Measurements from ENCODE around the gene CNTN1. TPM values are rescaled to one million over a fixed set of nuclear protein-coding genes. Genes with fewer than 3 reads are reported as not detected.

The CNTN1 gene
- total RNA-seq, 2 donors from 2014 or later: 0.16 to 0.19 TPM

DNA sequence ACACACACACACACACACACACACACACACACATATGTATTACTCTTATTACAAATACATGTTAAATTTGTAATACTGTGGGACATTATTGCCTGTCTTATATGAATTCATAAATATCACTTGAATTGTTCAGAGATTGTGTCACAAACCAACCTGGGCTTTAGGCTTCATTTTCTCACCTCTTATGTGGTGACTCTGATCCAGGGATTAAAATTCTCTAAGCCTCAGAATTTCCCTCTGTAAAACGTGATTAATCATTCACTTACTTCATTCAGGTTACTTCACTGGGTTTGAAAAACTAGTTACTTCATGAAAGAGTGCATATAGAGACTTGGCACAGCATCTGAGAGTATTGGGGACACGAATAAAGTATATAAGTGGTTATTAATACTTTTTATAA, 255.6 kb downstream of the CNTN1 start:
- TF ChIP-seq, protein P1, sequence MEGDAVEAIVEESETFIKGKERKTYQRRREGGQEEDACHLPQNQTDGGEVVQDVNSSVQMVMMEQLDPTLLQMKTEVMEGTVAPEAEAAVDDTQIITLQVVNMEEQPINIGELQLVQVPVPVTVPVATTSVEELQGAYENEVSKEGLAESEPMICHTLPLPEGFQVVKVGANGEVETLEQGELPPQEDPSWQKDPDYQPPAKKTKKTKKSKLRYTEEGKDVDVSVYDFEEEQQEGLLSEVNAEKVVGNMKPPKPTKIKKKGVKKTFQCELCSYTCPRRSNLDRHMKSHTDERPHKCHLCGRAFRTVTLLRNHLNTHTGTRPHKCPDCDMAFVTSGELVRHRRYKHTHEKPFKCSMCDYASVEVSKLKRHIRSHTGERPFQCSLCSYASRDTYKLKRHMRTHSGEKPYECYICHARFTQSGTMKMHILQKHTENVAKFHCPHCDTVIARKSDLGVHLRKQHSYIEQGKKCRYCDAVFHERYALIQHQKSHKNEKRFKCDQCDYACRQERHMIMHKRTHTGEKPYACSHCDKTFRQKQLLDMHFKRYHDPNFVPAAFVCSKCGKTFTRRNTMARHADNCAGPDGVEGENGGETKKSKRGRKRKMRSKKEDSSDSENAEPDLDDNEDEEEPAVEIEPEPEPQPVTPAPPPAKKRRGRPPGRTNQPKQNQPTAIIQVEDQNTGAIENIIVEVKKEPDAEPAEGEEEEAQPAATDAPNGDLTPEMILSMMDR (IDR thresholded peaks at IDR 0.05): no peak
- H3K27me3 ChIP-seq: no peaks in the 10 kb centered on the region
- no peaks in the 10 kb centered on the region for H3K36me3 ChIP-seq
- DNase-seq (ENCODE audit: low spot score): no peak
- no peak overlapping the region for H3K27ac ChIP-seq
- no peaks in the 10 kb centered on the region for H3K9me3 ChIP-seq
- no peak overlapping the region for H3K4me3 ChIP-seq
- H3K4me1 ChIP-seq: no peaks in the 10 kb centered on the region

DNA sequence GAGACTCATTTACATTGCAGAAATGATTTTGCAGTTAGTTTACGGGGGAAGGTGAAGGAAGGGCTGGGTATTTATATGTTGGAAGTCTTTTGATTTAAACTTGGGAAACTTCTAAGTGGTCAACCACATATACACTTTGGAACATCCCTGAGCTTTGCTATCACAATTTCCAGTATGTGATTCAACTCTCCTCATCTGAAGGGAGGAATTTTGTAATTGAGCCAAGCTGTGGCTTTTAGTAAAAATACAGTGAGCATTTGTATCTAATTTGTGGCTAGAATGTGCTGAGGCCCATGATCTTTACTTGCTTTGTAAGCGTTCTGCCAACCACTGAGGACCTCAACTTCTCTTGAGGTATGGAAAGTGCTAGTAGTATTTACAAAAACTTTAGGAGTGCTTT, 260.8 kb downstream of the CNTN1 start:
- no peaks in the 10 kb centered on the region for H3K27me3 ChIP-seq
- H3K36me3 ChIP-seq: no peaks in the 10 kb centered on the region
- H3K27ac ChIP-seq: no peak overlapping the region
- DNase-seq (ENCODE audit: low spot score): no peak
- TF ChIP-seq, protein P1 (IDR thresholded peaks at IDR 0.05): no peak
- H3K4me1 ChIP-seq: no peaks in the 10 kb centered on the region
- no peak overlapping the region for H3K4me3 ChIP-seq
- H3K9me3 ChIP-seq: no peaks in the 10 kb centered on the region

DNA sequence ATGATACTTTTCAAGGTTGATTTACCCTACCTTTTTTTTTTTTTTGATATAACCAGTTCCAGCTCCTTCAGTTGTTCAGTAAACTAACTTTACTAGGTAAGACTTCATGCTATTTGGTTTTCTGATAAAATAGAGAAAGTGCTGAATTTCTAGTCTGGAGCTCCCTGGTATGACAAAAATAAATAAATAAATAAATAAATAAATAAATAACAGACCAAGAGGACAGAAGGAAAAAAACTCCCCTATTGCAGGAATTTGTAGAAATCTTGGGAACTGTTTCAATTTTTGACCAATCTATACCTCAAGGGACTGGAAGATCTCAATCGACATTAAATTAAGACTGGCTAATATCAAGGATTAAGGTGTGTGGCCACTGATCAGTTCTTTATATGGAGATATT, 265.2 kb downstream of the CNTN1 start:
- Histone ChIP-seq H3K27ac (no peak overlapping the region), H3K4me3 (no peak overlapping the region), H3K9me3 (no peaks in the 10 kb centered on the region), H3K36me3 (no peaks in the 10 kb centered on the region), H3K27me3 (no peaks in the 10 kb centered on the region), H3K4me1 (no peaks in the 10 kb centered on the region)
- no peak for DNase-seq (ENCODE audit: low spot score)
- TF ChIP-seq, protein P1 (IDR thresholded peaks at IDR 0.05): no peak

DNA sequence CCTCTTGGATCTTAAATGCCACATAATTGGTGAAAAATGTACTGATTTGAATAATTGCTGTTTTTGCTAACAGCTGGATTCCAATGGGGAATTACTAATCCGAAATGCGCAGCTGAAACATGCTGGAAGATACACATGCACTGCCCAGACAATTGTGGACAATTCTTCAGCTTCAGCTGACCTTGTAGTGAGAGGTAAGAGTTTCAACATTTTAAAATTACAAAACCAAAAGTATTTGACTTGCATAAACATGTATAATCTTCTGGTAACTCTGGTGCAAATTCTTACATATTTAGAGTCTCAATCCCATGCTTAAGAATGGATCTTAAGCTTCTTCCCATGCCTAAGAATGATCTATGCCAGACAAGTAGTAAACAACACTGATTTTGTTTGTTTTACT, 266.8 kb downstream of the CNTN1 start:
- DNase-seq (ENCODE audit: low spot score): no peak
- H3K4me3 ChIP-seq: no peak overlapping the region
- H3K9me3 ChIP-seq: no peaks in the 10 kb centered on the region
- TF ChIP-seq, protein P1 (IDR thresholded peaks at IDR 0.05): no peak
- no peak overlapping the region for H3K27ac ChIP-seq
- H3K4me1 ChIP-seq: no peaks in the 10 kb centered on the region
- no peaks in the 10 kb centered on the region for H3K36me3 ChIP-seq
- H3K27me3 ChIP-seq: no peaks in the 10 kb centered on the region

DNA sequence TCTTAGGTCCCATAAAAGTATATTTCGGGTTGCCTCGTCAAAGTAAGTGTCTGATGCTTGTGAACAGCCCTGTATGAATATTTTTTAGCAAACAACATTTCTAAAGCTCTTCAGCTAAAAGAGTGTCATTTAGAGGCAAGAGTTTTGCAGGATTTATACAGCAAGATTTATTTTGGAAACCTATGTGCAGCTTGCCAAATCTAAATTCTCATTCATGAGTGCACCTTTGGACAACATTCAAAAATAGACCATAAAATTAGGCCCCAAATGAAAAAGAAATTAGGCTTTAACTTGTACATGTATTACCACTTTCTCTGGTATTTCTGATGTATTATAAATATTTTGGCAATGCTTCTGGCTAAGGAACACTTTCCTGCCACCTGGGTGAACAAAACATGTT, 271.5 kb downstream of the CNTN1 start:
- H3K27me3 ChIP-seq: no peaks in the 10 kb centered on the region
- no peak for DNase-seq (ENCODE audit: low spot score)
- H3K4me3 ChIP-seq: no peak overlapping the region
- H3K4me1 ChIP-seq: no peaks in the 10 kb centered on the region
- H3K9me3 ChIP-seq: no peaks in the 10 kb centered on the region
- TF ChIP-seq, protein P1 (IDR thresholded peaks at IDR 0.05): no peak
- H3K27ac ChIP-seq: no peak overlapping the region
- no peaks in the 10 kb centered on the region for H3K36me3 ChIP-seq

DNA sequence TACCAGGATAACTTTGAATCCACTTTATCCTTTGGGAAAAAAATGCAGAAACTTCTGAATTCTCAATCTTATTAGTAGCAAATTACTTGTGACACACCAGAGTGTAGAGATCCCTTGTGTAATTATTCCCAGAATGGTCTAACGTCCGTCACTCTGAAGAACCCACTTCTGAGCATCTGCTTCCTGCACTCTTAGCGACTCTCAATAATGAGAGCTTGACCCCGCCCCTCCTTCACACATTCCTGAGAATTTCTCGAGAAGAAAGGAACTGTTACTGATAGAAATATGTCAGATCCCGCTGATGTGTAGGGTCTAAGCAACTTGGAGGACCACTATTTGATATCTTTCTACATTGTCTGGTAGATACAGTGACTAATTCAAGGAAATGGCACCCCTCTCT, 277.6 kb downstream of the CNTN1 start:
- Histone ChIP-seq H3K27me3 (no peaks in the 10 kb centered on the region), H3K9me3 (no peaks in the 10 kb centered on the region), H3K4me1 (no peaks in the 10 kb centered on the region), H3K4me3 (no peak overlapping the region), H3K27ac (no peak overlapping the region), H3K36me3 (no peaks in the 10 kb centered on the region)
- no peak for DNase-seq (ENCODE audit: low spot score)
- TF ChIP-seq, protein P1 (IDR thresholded peaks at IDR 0.05): no peak
